ENCODE measurements around the gene COMMD6.

Gene COMMD6

GRCh38 chr13:75537401-75538365, at the start of gene COMMD6:
Gene COMMD6 (minus strand): TSS chr13:75537841. CDS start chr13:75537805, 36 bp downstream.
- Histone ChIP-seq H3K79me2 (ENCODE audit: control insufficient read depth, low read length) (peaks cover 21% of the 10 kb centered on the region), H4K20me1 (ENCODE audit: control insufficient read depth, insufficient read depth, low read depth, low read length) (no peaks in the 10 kb centered on the region), H3F3A (ENCODE audit: control insufficient read depth, insufficient read depth) (no peaks in the 10 kb centered on the region), H3K4me2 (ENCODE audit: low read length) (peak within 1 kb of the TSS; percentile 96), H3K4me1 (ENCODE audit: control insufficient read depth, low read length) (peaks cover 18% of the 10 kb centered on the region), H3K27ac (ENCODE audit: low read depth, low read length) (peak within 1 kb of the TSS; percentile 1; the same call in 1 of the 2 replicates), H3K9me3 (ENCODE audit: control insufficient read depth, insufficient read depth, low read length) (no peaks in the 10 kb centered on the region), H3K9me2 (replicated peaks; ENCODE audit: control insufficient read depth, low read length) (no peaks in the 10 kb centered on the region), H3K27me3 (ENCODE audit: control insufficient read depth, low read length) (no peaks in the 10 kb centered on the region), H3K36me3 (ENCODE audit: control insufficient read depth, low read length) (peaks cover 14% of the 10 kb centered on the region; the same call in 1 of the 2 replicates), H3K4me3 (ENCODE audit: low read length) (peak within 1 kb of the TSS; percentile 94)
- no peak for TF ChIP-seq EZH2phosphoT487 (IDR thresholded peaks at IDR 0.05; ENCODE audit: borderline replicate concordance, low read length)
- TF ChIP-seq CTCF (IDR thresholded peaks at IDR 0.05; ENCODE audit: low read depth, low read length, poor library complexity, severe bottlenecking), result no peak

GRCh38 chr13:75585153-75585552, 47.5 kb upstream of the COMMD6 start:
- peaks cover 4% of the 10 kb centered on the region; the same call in 1 of the 2 replicates for H3K79me2 ChIP-seq (ENCODE audit: control insufficient read depth, low read length)
- peaks cover 72% of the 10 kb centered on the region for H3K36me3 ChIP-seq (ENCODE audit: control insufficient read depth, low read length)
- no peaks in the 10 kb centered on the region for H4K20me1 ChIP-seq (ENCODE audit: control insufficient read depth, insufficient read depth, low read depth, low read length)
- no peaks in the 10 kb centered on the region for H3K4me1 ChIP-seq (ENCODE audit: control insufficient read depth, low read length)
- H3K9me2 ChIP-seq (replicated peaks; ENCODE audit: control insufficient read depth, low read length), result no peaks in the 10 kb centered on the region
- no peaks in the 10 kb centered on the region for H3F3A ChIP-seq (ENCODE audit: control insufficient read depth, insufficient read depth)
- H3K27ac ChIP-seq (ENCODE audit: low read depth, low read length), result no peak overlapping the region
- H3K9me3 ChIP-seq (ENCODE audit: control insufficient read depth, insufficient read depth, low read length), result no peaks in the 10 kb centered on the region
- H3K4me3 ChIP-seq (ENCODE audit: low read length), result no peak overlapping the region
- H3K27me3 ChIP-seq (ENCODE audit: control insufficient read depth, low read length), result no peaks in the 10 kb centered on the region
- TF ChIP-seq CTCF (IDR thresholded peaks at IDR 0.05; ENCODE audit: low read depth, low read length, poor library complexity, severe bottlenecking), result no peak
- no peak for TF ChIP-seq EZH2phosphoT487 (IDR thresholded peaks at IDR 0.05; ENCODE audit: borderline replicate concordance, low read length)
- H3K4me2 ChIP-seq (ENCODE audit: low read length), result no peak overlapping the region

- no peaks in the 10 kb centered on the region for H3K27me3 ChIP-seq (ENCODE audit: control insufficient read depth, low read length)
- H3K4me2 ChIP-seq (ENCODE audit: low read length), result no peak overlapping the region
- H3K4me3 ChIP-seq (ENCODE audit: low read length), result no peak overlapping the region
- H3K79me2 ChIP-seq (ENCODE audit: control insufficient read depth, low read length), result peaks cover 4% of the 10 kb centered on the region; the same call in 1 of the 2 replicates
- no peaks in the 10 kb centered on the region for H3K9me3 ChIP-seq (ENCODE audit: control insufficient read depth, insufficient read depth, low read length)
- H4K20me1 ChIP-seq (ENCODE audit: control insufficient read depth, insufficient read depth, low read depth, low read length), result no peaks in the 10 kb centered on the region
- no peaks in the 10 kb centered on the region for H3K9me2 ChIP-seq (replicated peaks; ENCODE audit: control insufficient read depth, low read length)
- H3K36me3 ChIP-seq (ENCODE audit: control insufficient read depth, low read length), result peaks cover 55% of the 10 kb centered on the region
- no peaks in the 10 kb centered on the region for H3F3A ChIP-seq (ENCODE audit: control insufficient read depth, insufficient read depth)
- H3K4me1 ChIP-seq (ENCODE audit: control insufficient read depth, low read length), result no peaks in the 10 kb centered on the region
- H3K27ac ChIP-seq (ENCODE audit: low read depth, low read length), result no peak overlapping the region
- TF ChIP-seq CTCF (IDR thresholded peaks at IDR 0.05; ENCODE audit: low read depth, low read length, poor library complexity, severe bottlenecking) (no peak), EZH2phosphoT487 (IDR thresholded peaks at IDR 0.05; ENCODE audit: borderline replicate concordance, low read length) (no peak)
These were observed 45.5 kb upstream of the COMMD6 start for GRCh38 chr13:75583091-75583490.
